Lung (tissue), 12 donors: Measurements from ENCODE around the gene PARD3. TPM values are rescaled to one million over a fixed set of nuclear protein-coding genes. Genes with fewer than 3 reads are reported as not detected.

ENCODE experiments used
- ATAC-seq: fragments of 200-7000 bp; cut with Tn5 transposase; one replicate; pipeline ENCODE4 v1.9.1; 2020; ENCODE audit warnings: moderate number of reproducible peaks; ENCODE audit not compliant: insufficient read depth, low FRiP score
- DNase-seq, 3 donors: peaks; one replicate each; pipeline ENCODE4 v3.0.0-alpha.2; 2013 to 2017
- H3K27ac ChIP-seq, 2 donors: one replicate each; pipeline ENCODE4 v1.5.1; 2013; ENCODE audit warnings: mild to moderate bottlenecking in 2 of 2, moderate library complexity in 2 of 2, control low read depth in 1 of 2, inconsistent platforms in 1 of 2, low read depth in 1 of 2, low read length in 1 of 2
- H3K27me3 ChIP-seq, 3 donors: one replicate each; pipeline ENCODE4 v1.5.1; 2013; ENCODE audit warnings: low read length in 2 of 3; ENCODE audit not compliant: control insufficient read depth in 3 of 3, insufficient read depth in 3 of 3
- H3K36me3 ChIP-seq, 4 donors: one replicate each; pipeline ENCODE4 v1.5.1; 2013; ENCODE audit warnings: low read length in 4 of 4, mild to moderate bottlenecking in 1 of 4, moderate library complexity in 1 of 4; ENCODE audit not compliant: control insufficient read depth in 4 of 4, insufficient read depth in 4 of 4
- H3K4me1 ChIP-seq, 5 donors: one replicate each; pipeline ENCODE4 v1.5.1; 2013; ENCODE audit warnings: low read length in 5 of 5, mild to moderate bottlenecking in 2 of 5, moderate library complexity in 1 of 5; ENCODE audit not compliant: control insufficient read depth in 5 of 5, insufficient read depth in 5 of 5
- H3K4me3 ChIP-seq: one replicate; pipeline ENCODE4 v1.5.1; 2013; ENCODE audit warnings: mild to moderate bottlenecking, control low read depth, moderate library complexity
- H3K9ac ChIP-seq, 2 donors: one replicate each; pipeline ENCODE4 v1.5.1; 2013; ENCODE audit warnings: low read length in 2 of 2, control low read depth in 1 of 2; ENCODE audit not compliant: insufficient read depth in 1 of 2
- H3K9me3 ChIP-seq, 4 donors: one replicate each; pipeline ENCODE4 v1.5.1; 2013; ENCODE audit warnings: low read length in 3 of 4, mild to moderate bottlenecking in 1 of 4, moderate library complexity in 1 of 4; ENCODE audit not compliant: control insufficient read depth in 4 of 4, insufficient read depth in 3 of 4
- WGBS, 2 donors: extraction: QIAGEN DNeasy Blood & Tissue Kit; methylation state at CpG; one replicate each; pipeline ENCODE4 v1.1.7; 2013; 5-methylcytosine and 5-hydroxymethylcytosine counted together
- polyA plus RNA-seq, 2 donors: library from polyadenylated mRNA; stranded (reverse); fragments of 200-250 nt; gene quantifications; one replicate each; pipeline ENCODE4 v1.2.1, GENCODE V29; 2013
- total RNA-seq, 2 donors: library from RNA; depleted of rRNA in 1 of 2; stranded (reverse); fragments of >200 nt in 1 of 2; gene quantifications; one replicate each; pipeline ENCODE4 v1.2.1, GENCODE V29; 2014 to 2021
- TF ChIP-seq, protein P1 (sequence below): IDR thresholded peaks from 2 replicates; pipeline ENCODE4 v1.5.1; 2012; ENCODE audit warnings: mild to moderate bottlenecking; ENCODE audit errors: control extremely low read depth, extremely low read depth
- donor health status: control.
- donor health status: control.
- donor health status: Bipolar disorder and iron deficiency.
- donor health status: healthy.
- donor health status: DM: yes; HTN: yes; CAD: no.

The PARD3 gene
- total and polyA plus RNA-seq, 4 donors: 10.3 to 69.2 (median 27.6) TPM

DNA sequence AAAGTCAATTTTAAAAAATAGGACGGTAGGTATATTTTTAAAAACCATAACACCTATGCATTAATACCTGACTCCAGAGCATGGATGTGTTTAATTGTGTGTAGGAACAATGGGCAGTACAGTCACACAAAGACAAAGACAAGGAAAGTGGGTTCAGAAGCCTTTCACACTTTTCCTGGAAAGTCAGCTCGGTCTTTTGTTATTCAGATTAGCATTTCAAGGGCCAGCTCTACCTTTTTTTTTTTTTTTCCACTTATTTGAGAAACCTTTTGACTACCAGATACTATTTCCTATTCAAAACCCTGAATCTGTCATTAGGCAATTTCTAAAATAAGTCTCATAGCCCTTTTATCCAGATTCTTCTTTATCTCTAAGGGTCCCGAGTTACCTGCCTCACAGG, 401.9 kb downstream of the PARD3 start:
- Histone ChIP-seq H3K27me3 (no peaks in the 10 kb centered on the region), H3K9ac (no peak overlapping the region), H3K36me3 (no peaks in the 10 kb centered on the region), H3K4me1 (no peaks in the 10 kb centered on the region), H3K27ac (no peak overlapping the region), H3K9me3 (no peaks in the 10 kb centered on the region), H3K4me3 (no peak overlapping the region)
- ATAC-seq: no peak
- TF ChIP-seq, protein P1, sequence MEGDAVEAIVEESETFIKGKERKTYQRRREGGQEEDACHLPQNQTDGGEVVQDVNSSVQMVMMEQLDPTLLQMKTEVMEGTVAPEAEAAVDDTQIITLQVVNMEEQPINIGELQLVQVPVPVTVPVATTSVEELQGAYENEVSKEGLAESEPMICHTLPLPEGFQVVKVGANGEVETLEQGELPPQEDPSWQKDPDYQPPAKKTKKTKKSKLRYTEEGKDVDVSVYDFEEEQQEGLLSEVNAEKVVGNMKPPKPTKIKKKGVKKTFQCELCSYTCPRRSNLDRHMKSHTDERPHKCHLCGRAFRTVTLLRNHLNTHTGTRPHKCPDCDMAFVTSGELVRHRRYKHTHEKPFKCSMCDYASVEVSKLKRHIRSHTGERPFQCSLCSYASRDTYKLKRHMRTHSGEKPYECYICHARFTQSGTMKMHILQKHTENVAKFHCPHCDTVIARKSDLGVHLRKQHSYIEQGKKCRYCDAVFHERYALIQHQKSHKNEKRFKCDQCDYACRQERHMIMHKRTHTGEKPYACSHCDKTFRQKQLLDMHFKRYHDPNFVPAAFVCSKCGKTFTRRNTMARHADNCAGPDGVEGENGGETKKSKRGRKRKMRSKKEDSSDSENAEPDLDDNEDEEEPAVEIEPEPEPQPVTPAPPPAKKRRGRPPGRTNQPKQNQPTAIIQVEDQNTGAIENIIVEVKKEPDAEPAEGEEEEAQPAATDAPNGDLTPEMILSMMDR: no peak
- DNase-seq: no peak
- WGBS, 2 donors: 72 to 90% methylated on average over 3 of the region's 3 CpGs

DNA sequence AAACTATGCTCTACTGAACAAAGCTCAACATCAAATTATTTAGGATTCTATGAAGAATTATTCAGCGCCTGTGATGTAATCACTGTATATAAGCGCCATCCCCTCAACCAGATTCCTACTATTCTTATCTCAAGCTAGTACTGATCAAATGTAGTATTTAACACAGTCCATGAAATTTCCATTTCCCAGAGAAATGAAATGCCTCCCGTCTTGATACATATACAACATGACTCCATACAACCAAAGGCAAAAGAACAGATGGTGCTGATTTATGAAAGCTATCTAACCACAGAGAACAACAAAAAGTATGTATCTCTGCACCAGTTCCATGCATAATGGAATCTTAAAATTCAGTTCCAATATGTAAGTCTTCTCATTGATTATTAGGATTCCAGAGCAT, 406.1 kb downstream of the PARD3 start:
- Histone ChIP-seq H3K36me3 (no peaks in the 10 kb centered on the region), H3K4me3 (no peak overlapping the region), H3K4me1 (peaks cover 0 to 8% (median 3%) of the 10 kb centered on the region in 5 donors), H3K27ac (no peak overlapping the region), H3K27me3 (no peaks in the 10 kb centered on the region), H3K9ac (no peak overlapping the region), H3K9me3 (no peaks in the 10 kb centered on the region)
- DNase-seq: no peak
- TF ChIP-seq, protein P1: no peak
- 95 to 98% methylated on average over 3 of the region's 3 CpGs for WGBS, 2 donors
- no peak for ATAC-seq

DNA sequence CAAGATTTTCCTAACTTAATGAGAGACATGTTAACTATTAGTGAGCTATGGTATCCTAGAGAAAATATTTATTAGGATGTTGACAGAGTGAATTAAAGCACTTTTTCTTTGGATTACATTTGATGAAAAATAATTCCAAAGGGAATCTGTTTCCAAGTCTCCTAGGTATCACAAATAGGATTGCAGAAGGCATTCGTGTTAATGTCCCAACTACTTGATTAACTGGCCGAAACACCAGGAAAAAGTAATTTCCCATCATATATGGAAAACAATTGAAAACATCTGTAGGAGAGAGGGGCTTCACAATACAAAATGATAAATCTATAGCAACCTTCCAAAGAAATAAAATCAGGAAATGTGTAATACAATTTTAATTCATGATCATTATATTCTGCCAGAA, 406.7 kb downstream of the PARD3 start:
- H3K9ac ChIP-seq: no peak overlapping the region
- no peak for ATAC-seq

More for the DNA sequence above, 406.7 kb downstream of the PARD3 start:
- Histone ChIP-seq H3K4me1 (peaks cover 0 to 8% (median 4%) of the 10 kb centered on the region in 5 donors), H3K4me3 (no peak overlapping the region), H3K9me3 (no peaks in the 10 kb centered on the region), H3K36me3 (no peaks in the 10 kb centered on the region), H3K27ac (no peak overlapping the region), H3K27me3 (no peaks in the 10 kb centered on the region)
- 87 to 89% methylated on average over 2 of the region's 2 CpGs for WGBS, 2 donors
- no peak for DNase-seq
- TF ChIP-seq, protein P1: no peak
